ENCODE measurements around the gene DUOX2.

DNA sequence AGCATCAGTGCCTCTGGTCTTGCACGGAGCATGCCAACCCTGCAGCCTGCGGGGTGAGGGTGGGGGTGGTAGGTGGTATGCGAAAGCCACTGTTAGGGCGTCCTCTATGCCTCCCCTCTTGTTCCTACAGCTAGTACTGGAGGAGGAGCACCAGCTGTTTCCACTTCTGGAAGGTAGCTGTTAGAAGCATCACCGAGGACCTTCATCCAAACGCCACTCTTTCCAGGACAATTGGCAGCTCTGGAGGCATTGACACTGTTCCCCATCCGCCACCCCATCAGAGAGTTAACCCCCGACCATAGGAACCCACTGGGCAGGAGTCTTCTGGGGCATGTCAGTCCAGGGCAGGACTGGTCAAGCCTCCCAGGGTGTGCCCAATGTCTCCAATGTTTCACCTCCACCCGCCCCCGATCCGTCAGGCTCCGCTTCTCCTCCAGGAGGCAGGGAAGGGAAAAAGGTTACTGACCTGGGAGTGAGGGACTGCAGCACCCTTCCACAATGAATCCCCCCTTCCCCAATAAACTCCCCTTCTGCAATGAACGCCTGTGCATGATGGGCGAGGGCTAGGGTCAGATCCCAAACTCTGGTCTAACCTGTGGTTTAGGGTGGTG is 487 bp downstream of the DUOX2 start:
- TF ChIP-seq CEBPB (IDR thresholded peaks at IDR 0.05) (no peak), CREB1 (IDR thresholded peaks at IDR 0.05; ENCODE audit: low read depth) (no peak), NFIC (IDR thresholded peaks at IDR 0.05) (no peak), RAD21 (IDR thresholded peaks at IDR 0.05; ENCODE audit: low read depth) (no peak), EGR1 (IDR thresholded peaks at IDR 0.05) (no peak), EP300 (IDR thresholded peaks at IDR 0.05; ENCODE audit: borderline replicate concordance) (no peak)
- TF ChIP-seq, protein P1, sequence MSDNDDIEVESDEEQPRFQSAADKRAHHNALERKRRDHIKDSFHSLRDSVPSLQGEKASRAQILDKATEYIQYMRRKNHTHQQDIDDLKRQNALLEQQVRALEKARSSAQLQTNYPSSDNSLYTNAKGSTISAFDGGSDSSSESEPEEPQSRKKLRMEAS (IDR thresholded peaks at IDR 0.05), result no peak
- TF ChIP-seq, protein P2, sequence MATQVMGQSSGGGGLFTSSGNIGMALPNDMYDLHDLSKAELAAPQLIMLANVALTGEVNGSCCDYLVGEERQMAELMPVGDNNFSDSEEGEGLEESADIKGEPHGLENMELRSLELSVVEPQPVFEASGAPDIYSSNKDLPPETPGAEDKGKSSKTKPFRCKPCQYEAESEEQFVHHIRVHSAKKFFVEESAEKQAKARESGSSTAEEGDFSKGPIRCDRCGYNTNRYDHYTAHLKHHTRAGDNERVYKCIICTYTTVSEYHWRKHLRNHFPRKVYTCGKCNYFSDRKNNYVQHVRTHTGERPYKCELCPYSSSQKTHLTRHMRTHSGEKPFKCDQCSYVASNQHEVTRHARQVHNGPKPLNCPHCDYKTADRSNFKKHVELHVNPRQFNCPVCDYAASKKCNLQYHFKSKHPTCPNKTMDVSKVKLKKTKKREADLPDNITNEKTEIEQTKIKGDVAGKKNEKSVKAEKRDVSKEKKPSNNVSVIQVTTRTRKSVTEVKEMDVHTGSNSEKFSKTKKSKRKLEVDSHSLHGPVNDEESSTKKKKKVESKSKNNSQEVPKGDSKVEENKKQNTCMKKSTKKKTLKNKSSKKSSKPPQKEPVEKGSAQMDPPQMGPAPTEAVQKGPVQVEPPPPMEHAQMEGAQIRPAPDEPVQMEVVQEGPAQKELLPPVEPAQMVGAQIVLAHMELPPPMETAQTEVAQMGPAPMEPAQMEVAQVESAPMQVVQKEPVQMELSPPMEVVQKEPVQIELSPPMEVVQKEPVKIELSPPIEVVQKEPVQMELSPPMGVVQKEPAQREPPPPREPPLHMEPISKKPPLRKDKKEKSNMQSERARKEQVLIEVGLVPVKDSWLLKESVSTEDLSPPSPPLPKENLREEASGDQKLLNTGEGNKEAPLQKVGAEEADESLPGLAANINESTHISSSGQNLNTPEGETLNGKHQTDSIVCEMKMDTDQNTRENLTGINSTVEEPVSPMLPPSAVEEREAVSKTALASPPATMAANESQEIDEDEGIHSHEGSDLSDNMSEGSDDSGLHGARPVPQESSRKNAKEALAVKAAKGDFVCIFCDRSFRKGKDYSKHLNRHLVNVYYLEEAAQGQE (IDR thresholded peaks at IDR 0.05; ENCODE audit: low read depth), result no peak
